Left cardiac atrium (tissue), 4 donors: ENCODE data around the gene UTS2R. TPM values are rescaled to one million over a fixed set of nuclear protein-coding genes. Genes with fewer than 3 reads are reported as not detected.
"Not testable (repeated sequence)": the region's sequence is repeated elsewhere in the genome, so short reads cannot be mapped to it uniquely, and the experiment has no call there.

Experiments used
- ATAC-seq, 2 donors: fragments of 200-7000 bp; cut with Tn5 transposase; one replicate each; pipeline ENCODE4 v1.9.1; 2020; ENCODE audit warnings: mild to moderate bottlenecking in 2 of 2, moderate library complexity in 2 of 2
- DNase-seq: peaks from one replicate; pipeline ENCODE4 v3.0.0-alpha.2; 2020
- intact Hi-C, 2 donors: fragments of 100-400 bp; cut with DNase I; formaldehyde crosslinking; loops; one replicate each; pipeline versions ENCODE4 v1.14.1 to v1.15.1; 2022 to 2023
- total RNA-seq, 2 donors: library from RNA; stranded (reverse); fragmentation: NEBNext Ultra II Directional; extraction: Animal tissue kit (Norgen Biotek cat#: 25700); gene quantifications; one replicate each; pipeline ENCODE4 v1.2.1, GENCODE V29; 2021
- donor health status: DM: no; HTN: yes; CAD: no.
- donor health status: DM: no; HTN: yes; CAD: no; lungs with severe emphysema.
- donor health status: DM: yes; HTN: yes; CAD: no.
- donor health status: Dilated cardiomyopathy.

UTS2R gene
- total RNA-seq, 2 donors from 2014 or later, result 0.32 to 1.4 TPM

DNA sequence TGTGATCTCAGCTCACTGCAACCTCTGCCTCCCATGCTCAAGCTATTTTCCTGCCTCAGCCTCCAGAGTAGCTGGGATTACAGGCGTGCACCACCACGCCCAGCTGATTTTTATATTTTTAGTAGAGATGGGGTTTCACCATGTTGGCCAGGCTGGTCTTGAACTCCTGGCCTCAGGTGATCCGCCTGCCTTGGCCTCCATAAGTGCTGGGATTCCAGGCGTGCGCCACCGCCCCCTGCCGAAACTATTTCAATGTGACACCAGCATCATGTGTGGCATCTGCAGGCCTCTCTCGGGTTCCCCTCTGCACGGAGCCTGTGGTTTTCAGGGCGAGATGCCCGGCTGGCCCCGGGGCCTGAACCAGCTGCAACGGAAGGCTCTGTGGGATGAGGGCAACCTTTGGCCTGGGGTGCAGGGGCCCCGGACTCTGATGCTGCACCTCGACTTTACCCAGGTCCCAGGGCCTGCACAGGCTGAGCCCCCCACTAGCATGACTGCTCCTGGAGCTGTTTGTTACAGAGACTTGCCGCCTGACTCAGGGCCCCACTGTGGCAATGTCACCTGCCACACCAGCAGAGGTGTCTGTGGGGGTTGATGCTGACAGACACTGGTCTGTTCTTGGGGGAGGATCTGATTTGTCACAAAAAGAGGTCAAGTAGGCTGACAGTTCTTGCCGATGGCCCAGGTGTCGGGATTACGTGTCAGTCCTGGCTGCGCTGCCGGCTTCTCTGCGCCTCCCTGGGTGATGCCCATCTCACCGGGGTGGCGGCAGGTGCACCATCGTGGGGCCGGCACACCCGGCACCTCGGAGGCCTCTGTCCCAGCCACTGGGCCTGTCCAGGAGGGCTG lies 21.2 kb upstream of the UTS2R start:
- ATAC-seq (no peak), DNase-seq (peak; percentile 24)
- intact Hi-C loops, result loop anchor here (5.0 to 10.0 kb wide), 3 partner anchors 204 to 424 kb away; no protein-coding TSS in a partner anchor

DNA sequence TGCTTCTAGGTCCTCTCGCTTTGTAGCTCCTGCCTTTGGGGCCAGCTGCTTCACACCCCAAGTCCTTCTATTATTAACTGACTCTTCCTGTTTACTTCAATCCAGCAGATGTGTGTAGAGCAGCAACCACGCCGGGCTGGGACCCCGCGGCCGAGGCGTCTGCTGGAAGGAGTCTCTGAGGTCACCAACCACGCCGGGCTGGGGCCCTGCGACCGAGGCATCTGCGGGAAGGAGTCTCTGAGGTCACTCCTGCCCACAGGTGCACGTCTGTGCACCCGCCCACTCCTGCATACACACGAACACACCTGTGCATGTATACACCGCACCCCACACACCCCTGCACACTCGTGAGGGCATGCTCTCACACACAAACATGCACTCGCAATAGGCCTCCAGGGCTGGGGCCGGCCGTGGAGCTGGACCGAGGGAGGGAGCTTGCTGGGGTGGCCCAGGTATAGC lies 20.3 kb upstream of the UTS2R start:
- intact Hi-C loops, result loop anchor here (5.0 to 10.0 kb wide), 3 partner anchors 204 to 424 kb away; no protein-coding TSS in a partner anchor
- ATAC-seq, result peak; percentile 9 to 28
- peak; percentile 20 for DNase-seq

DNA sequence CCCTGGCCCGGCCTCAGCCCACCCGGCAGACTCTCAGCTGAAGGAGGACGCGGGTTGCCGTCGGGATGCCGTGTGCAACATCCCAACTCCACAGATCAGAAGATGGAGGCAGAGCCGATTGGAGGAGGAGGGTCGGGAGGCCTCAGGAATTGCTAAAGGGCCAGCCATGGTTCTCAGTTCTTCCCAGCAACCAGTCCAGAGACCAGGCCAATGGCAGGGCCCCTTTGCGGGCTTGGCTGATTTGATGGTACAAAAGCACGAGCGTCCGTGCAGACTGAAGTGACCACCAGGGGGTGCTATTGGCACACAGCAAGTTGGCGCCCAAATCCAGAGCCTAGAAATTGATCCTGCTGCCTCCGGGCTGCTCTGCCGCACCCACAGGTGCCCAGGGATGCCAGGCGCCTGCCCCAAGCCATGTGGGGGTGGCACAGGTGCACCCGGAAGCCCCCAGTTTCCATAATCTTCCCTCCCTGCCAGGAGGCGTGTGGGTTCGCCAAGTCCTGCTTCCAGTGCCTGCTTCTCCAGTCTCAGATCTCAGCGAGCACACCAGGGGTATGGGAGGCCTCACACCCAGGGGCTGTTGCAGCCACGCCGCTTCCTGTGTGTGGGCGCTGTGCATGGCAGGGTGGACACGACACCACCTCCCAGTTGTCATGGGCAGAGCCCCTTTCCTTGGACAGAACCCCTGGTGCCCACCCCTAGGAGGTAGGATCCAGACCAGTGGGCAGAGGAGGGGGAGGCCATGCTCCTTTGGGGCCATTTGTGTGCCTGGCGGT lies 19.7 kb upstream of the UTS2R start:
- intact Hi-C loops, result loop anchor here (2.0 to 10.0 kb wide), 4 partner anchors 63 to 423 kb away; no protein-coding TSS in a partner anchor
- ATAC-seq (peak; percentile 80 to 81), DNase-seq (peak; percentile 85)

DNA sequence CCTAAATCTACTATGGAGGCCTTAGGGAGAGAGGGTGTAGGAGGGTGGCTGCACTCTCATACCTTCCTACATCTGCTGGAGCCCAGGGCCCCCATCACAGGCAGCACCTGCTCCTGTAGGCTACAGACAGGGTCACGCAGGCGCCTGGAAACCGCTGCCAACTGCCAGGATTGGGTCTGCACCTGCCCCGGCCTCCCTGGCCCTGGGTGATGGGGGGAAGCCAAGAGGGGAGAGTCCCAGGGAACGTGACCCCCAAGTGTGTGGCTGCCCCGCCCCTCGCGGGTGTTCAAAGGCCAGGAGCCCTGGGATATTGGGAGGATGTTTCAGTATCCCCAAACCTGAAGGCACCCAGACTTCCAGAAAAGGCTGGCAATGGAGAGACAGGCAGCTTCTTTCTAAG lies 18.1 kb upstream of the UTS2R start:
- ATAC-seq, result no peak
- intact Hi-C loops, result loop anchor here (2.0 to 10.0 kb wide), 4 partner anchors 61 to 421 kb away; no protein-coding TSS in a partner anchor
- no peak for DNase-seq

- ATAC-seq (no peak), DNase-seq (no peak)
- intact Hi-C loops, result loop anchor here (2.0 to 10.0 kb wide), 4 partner anchors 60 to 420 kb away; no protein-coding TSS in a partner anchor
Measured at GRCh38 chr17:82354804-82355308, 16.7 kb upstream of the UTS2R start.

- intact Hi-C loops, result loop anchor here (2.0 to 10.0 kb wide), 3 partner anchors 59 to 419 kb away; no protein-coding TSS in a partner anchor
Measured at GRCh38 chr17:82355770-82356427, 15.7 kb upstream of the UTS2R start.

GRCh38 chr17:82356845-82357355 lies 14.7 kb upstream of the UTS2R start:
- DNase-seq (no peak), ATAC-seq (no peak)
- intact Hi-C loops, result loop anchor here (10.0 kb wide), 2 partner anchors 198 to 418 kb away; no protein-coding TSS in a partner anchor

More at GRCh38 chr17:82355770-82356427, 15.7 kb upstream of the UTS2R start:
- ATAC-seq (peak in 1 of 2 donors; percentile 18), DNase-seq (no peak)

DNA sequence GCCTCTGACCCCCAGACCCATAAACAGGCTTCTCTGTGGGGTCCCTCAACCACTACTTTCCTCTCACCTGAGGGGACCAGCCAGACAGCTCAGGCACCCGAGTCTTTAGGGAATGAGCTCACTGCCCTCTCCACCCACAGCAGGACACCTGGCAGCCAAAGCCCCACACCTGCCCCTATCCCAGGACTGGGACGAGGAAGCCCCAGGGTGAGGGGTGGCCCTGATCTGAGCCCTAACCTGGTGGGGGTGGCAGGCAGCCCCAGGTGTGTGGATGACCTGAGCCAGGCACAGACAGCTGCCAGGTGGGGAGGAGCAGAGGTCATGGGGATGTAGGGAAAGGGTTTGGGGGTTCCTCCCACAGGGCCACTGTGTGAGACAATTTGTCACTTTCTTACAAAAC lies 14.2 kb upstream of the UTS2R start:
- intact Hi-C loops, result loop anchor here (10.0 kb wide), 2 partner anchors 197 to 417 kb away; no protein-coding TSS in a partner anchor
- ATAC-seq (no peak), DNase-seq (no peak)

DNA sequence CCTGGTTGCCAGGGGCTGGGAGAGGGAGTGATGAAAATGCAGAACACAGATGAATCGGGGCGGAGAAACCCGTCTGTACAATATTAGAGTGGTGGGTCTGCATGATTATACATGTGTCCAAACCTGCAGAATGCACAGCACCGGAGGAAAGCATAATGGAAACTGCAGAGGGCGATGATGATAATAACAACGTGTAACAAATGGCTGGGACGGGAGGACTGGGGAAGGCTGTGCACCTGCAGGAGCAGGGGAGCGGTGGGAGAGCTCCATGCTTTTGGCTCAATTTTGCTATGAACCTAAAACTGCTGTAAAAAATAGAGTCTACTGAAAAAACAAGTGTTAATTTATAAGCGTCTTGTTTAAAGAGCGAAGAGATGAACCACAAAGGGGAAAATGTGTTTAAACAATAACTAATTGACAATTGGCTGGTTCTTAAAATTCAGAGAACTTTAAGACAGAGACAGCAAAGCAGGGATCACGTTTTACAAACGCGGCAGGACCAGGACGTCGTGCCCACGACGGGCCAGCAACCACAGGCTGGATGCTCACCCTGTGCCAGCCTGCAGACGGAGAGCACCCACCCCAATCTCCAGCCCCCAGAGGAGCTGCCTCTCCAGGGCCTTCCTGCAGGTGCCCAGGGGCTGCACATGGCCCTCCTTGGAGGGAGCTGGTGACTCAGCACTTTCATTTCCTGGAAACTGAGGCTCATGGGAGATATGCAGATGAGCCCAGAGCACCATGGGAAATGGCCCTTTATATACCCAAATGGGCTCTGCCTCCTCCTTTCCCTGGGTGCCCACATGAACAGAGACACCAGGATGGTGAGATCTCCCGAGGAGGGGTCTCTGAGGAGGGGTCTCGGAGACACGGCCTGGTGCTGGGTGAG lies 12.9 kb upstream of the UTS2R start, which contains the start of gene TEX19:
TEX19 (plus strand) TSS at position 783 of the 886 bp plus-strand sequence. CDS start 2,904 bp downstream, outside the sequence.
- intact Hi-C loops, result loop anchor here (10.0 kb wide), 2 partner anchors 196 to 416 kb away; no protein-coding TSS in a partner anchor
- DNase-seq (no peak), ATAC-seq (no peak)

DNA sequence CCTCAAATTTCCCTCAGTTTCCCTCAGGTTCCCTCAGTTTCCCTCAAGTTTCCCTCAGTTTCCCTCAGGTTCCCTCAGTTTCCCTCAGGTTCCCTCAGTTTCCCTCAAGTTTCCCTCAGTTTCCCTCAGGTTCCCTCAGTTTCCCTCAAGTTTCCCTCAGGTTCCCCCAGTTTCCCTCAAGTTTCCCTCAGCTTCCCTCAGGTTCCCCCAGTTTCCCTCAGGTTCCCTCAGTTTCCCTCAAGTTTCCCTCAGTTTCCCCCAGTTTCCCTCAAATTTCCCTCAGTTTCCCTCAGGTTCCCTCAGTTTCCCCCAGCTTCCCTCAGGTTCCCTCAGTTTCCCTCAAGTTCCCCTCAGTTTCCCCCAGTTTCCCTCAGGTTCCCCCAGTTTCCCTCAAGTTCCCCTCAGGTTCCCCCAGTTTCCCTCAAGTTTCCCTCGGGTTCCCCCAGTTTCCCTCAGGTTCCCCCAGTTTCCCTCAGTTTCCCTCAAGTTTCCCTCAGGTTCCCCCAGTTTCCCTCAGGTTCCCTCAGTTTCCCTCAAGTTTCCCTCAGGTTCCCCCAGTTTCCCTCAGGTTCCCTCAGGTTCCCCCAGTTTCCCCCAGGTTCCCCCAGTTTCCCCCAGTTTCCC lies 12.0 kb upstream of the UTS2R start:
- DNase-seq, ATAC-seq: not testable (repeated sequence)
- intact Hi-C loops, result loop anchor here (10.0 kb wide), 2 partner anchors 195 to 415 kb away; no protein-coding TSS in a partner anchor

- DNase-seq (no peak), ATAC-seq (no peak)
- intact Hi-C loops, result no loop called here
Measured at GRCh38 chr17:82361885-82362633, 9.5 kb upstream of the UTS2R start.

DNA sequence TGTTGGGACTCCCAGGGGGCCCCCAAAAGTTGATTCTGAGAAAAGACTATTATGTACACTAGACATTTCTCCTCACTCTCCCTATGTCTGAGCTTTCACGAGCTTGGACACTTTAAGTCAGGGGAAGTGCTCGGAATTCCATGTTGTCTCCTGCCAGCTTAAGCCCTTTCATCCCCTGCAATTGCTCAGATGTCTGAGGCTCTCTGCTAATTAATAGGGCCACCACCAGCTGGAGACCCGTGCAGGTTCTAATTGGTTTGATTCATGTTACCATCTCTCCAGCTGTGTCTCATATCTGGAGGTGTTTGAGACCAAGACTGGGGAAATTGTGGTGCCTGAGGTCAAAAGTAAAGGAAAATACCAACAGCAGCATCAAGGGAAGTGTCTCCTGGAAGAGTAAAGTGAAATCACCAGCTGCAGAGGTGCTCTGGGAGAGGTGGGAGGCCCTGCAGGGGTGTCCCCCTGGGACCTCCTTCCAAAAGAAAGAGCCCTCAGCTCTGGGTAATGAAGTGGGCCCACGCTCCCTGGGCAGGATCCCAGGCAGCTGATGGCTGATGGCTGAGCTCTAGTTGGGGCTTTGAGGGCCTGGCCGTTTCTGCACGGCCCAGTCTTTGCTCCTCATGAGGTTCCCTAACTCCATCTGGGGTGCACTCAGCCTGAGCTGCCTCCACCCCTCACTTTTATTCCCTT lies 5.8 kb upstream of the UTS2R start:
- intact Hi-C loops, result no loop called here
- no peak for DNase-seq
- ATAC-seq, result no peak

DNA sequence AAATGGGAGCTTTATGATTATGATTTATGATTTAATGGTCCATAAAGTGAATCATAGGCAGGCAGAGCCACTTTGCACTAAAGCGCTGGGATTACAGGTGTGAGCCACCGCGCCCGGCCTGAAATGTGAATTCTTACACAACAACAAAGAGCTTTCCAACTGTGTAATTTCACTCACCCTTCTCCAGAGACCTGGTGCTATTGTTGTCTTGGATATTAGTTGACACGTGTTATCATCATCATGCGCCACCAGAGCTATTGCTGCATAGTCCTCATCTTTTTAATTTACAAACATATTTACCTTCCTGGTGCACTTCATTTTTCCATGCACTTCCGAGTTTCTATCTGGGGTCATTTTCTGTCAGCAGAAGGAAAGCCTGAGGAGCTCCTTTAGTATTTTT lies 4.8 kb upstream of the UTS2R start:
- ATAC-seq (no peak), DNase-seq (no peak)
- intact Hi-C loops, result no loop called here

GRCh38 chr17:82367724-82368524 lies 3.6 kb upstream of the UTS2R start:
- ATAC-seq (no peak), DNase-seq (peak; percentile 13)
- intact Hi-C loops, result no loop called here

DNA sequence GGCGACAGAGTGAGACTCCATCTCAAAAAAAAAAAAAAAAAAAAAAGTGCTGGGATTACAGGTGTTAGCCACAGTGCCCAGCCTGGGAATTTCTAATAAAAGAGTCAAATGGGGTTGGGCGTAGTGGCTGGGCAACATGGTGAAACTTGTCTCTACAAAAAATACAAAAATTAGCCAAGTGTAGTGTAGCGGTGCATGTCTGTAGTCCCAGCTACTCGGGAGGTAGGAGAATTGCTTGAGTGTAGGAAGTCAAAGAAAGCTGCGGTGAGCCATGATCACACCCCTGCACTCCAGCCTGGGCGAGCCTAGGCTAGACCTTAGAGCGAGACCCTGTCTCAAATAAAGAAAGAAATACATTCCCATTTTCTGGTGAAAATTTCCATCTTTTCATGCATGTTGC lies 2.4 kb upstream of the UTS2R start:
- intact Hi-C loops, result no loop called here

More for the DNA sequence above, 2.4 kb upstream of the UTS2R start:
- no peak for DNase-seq
- ATAC-seq, result no peak
